Measurements from ENCODE around the gene MBD4. TPM values are rescaled to one million over a fixed set of nuclear protein-coding genes. Genes with fewer than 3 reads are reported as not detected.

MBD4 gene
- total RNA-seq, 1 experiment from 2014 or later, result 15.7 TPM

DNA sequence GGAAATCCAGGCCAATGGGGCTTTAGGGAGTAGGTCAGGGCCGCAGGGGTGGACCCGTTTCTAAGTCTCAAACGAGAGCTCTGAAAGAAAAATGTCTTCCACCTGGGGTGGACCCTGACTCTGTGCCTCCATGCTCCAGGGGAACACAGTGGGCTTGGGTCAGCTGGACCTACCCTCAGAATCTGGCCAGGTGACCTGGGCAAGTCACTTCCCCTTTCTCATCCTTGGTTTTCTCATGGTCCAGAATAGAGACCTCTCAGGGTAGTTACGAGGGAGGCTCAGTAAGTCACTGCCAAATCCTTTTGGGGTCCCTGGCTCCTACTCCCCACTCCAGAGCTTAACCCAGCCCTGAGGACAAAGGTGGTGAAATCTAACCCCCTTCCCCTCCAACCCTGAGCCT is 37.1 kb downstream of the MBD4 start:
- Histone ChIP-seq H3K4me2 (ENCODE audit: low read length) (no peak overlapping the region), H3K36me3 (ENCODE audit: control insufficient read depth in 1 of 2, insufficient read depth in 2 of 2, low read length in 2 of 2) (no peaks in the 10 kb centered on the region), H4K20me1 (ENCODE audit: insufficient read depth) (0 out of 2 replicates have a peak, but pooled peaks cover 1% of the 10 kb centered on the region), H3K4me3 (replicated peaks in 1 of 2; ENCODE audit: low read depth in 1 of 2, low read length in 2 of 2) (no peak overlapping the region), H3K27me3 (ENCODE audit: insufficient read depth, low read length) (no peaks in the 10 kb centered on the region), H2AFZ (ENCODE audit: low read depth, low read length, poor library complexity, severe bottlenecking) (no peak overlapping the region), H3K9me3 (ENCODE audit: control insufficient read depth in 1 of 2, insufficient read depth in 1 of 2, low read depth in 1 of 2, low read length in 2 of 2) (no peaks in the 10 kb centered on the region), H3K27ac (ENCODE audit: low read depth, low read length) (no peak overlapping the region), H3K4me1 (ENCODE audit: control insufficient read depth in 1 of 2, insufficient read depth in 2 of 2, low read length in 2 of 2) (peaks cover 5 to 16% of the 10 kb centered on the region in 2 experiments; a peak in 3 of 4 replicates), H3K79me2 (ENCODE audit: insufficient read depth, low read length) (peaks cover 17% of the 10 kb centered on the region), H3K9ac (ENCODE audit: low read length) (no peak overlapping the region), H3K9me2 (ENCODE audit: insufficient read depth) (no peaks in the 10 kb centered on the region)
- no peak for TF ChIP-seq RAD21 (IDR thresholded peaks at IDR 0.05; ENCODE audit: low read depth)
- no peak for TF ChIP-seq EGR1 (IDR thresholded peaks at IDR 0.05; ENCODE audit: low read depth)
- no peak for TF ChIP-seq POLR2A (IDR thresholded peaks at IDR 0.05; ENCODE audit: borderline replicate concordance, extremely low read depth, insufficient read depth, insufficient read length)
- TF ChIP-seq JUND (IDR thresholded peaks at IDR 0.05), result no peak
- TF ChIP-seq, protein P1, sequence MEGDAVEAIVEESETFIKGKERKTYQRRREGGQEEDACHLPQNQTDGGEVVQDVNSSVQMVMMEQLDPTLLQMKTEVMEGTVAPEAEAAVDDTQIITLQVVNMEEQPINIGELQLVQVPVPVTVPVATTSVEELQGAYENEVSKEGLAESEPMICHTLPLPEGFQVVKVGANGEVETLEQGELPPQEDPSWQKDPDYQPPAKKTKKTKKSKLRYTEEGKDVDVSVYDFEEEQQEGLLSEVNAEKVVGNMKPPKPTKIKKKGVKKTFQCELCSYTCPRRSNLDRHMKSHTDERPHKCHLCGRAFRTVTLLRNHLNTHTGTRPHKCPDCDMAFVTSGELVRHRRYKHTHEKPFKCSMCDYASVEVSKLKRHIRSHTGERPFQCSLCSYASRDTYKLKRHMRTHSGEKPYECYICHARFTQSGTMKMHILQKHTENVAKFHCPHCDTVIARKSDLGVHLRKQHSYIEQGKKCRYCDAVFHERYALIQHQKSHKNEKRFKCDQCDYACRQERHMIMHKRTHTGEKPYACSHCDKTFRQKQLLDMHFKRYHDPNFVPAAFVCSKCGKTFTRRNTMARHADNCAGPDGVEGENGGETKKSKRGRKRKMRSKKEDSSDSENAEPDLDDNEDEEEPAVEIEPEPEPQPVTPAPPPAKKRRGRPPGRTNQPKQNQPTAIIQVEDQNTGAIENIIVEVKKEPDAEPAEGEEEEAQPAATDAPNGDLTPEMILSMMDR (IDR thresholded peaks at IDR 0.05 in 2 of 3, conservative IDR thresholded peaks at IDR 0.05 in 1 of 3; ENCODE audit: borderline replicate concordance in 1 of 3, insufficient read depth in 1 of 3, low read depth in 2 of 3, low read length in 2 of 3), result no peak
- no peak for TF ChIP-seq CEBPB (IDR thresholded peaks at IDR 0.05; ENCODE audit: low read depth)
- no peak for TF ChIP-seq POLR2AphosphoS5 (IDR thresholded peaks at IDR 0.05; ENCODE audit: low read depth, low read length)
- POLR2A ChIA-PET, result no interaction called here
- BruUV-seq (replicated peaks), result no TSS peak
- ATAC-seq (no peak), DNase-seq (ENCODE audit: low read depth, low spot score) (no peak)
- RAD21 ChIA-PET (ENCODE audit: low non-redundant PET in 1 of 2, low total read pairs in 2 of 2, uncharacterized antibody in 2 of 2, unreplicated experiment in 2 of 2), result no interaction called here
- intact Hi-C loops (cut with micrococcal nuclease), result no loop called here
- CTCF ChIA-PET, result no interaction called here

GRCh38 chr3:129402210-129402609 is 37.5 kb downstream of the MBD4 start:
- BruUV-seq (replicated peaks), result no TSS peak
- ChIA-PET CTCF (no interaction called here), RAD21 (ENCODE audit: low non-redundant PET in 1 of 2, low total read pairs in 2 of 2, uncharacterized antibody in 2 of 2, unreplicated experiment in 2 of 2) (no interaction called here), POLR2A (no interaction called here)
- Histone ChIP-seq H3K4me1 (ENCODE audit: control insufficient read depth in 1 of 2, insufficient read depth in 2 of 2, low read length in 2 of 2) (peaks cover 5 to 19% of the 10 kb centered on the region in 2 experiments; a peak in 3 of 4 replicates), H3K4me2 (ENCODE audit: low read length) (no peak overlapping the region), H4K20me1 (ENCODE audit: insufficient read depth) (0 out of 2 replicates have a peak, but pooled peaks cover 5% of the 10 kb centered on the region), H3K27me3 (ENCODE audit: insufficient read depth, low read length) (no peaks in the 10 kb centered on the region), H3K79me2 (ENCODE audit: insufficient read depth, low read length) (peaks cover 21% of the 10 kb centered on the region), H3K27ac (ENCODE audit: low read depth, low read length) (no peak overlapping the region), H3K9me2 (ENCODE audit: insufficient read depth) (no peaks in the 10 kb centered on the region), H3K9ac (ENCODE audit: low read length) (no peak overlapping the region), H3K9me3 (ENCODE audit: control insufficient read depth in 1 of 2, insufficient read depth in 1 of 2, low read depth in 1 of 2, low read length in 2 of 2) (no peaks in the 10 kb centered on the region), H3K36me3 (ENCODE audit: control insufficient read depth in 1 of 2, insufficient read depth in 2 of 2, low read length in 2 of 2) (peaks cover 0 to 3% of the 10 kb centered on the region in 2 experiments; a peak in 1 of 4 replicates), H2AFZ (ENCODE audit: low read depth, low read length, poor library complexity, severe bottlenecking) (no peak overlapping the region), H3K4me3 (replicated peaks in 1 of 2; ENCODE audit: low read depth in 1 of 2, low read length in 2 of 2) (no peak overlapping the region)
- DNase-seq (ENCODE audit: low read depth, low spot score) (no peak), ATAC-seq (no peak)
- intact Hi-C loops (cut with micrococcal nuclease), result no loop called here
- TF ChIP-seq JUND (IDR thresholded peaks at IDR 0.05) (no peak), EGR1 (IDR thresholded peaks at IDR 0.05; ENCODE audit: low read depth) (no peak), ATF3 (IDR thresholded peaks at IDR 0.05) (no peak), MAX (IDR thresholded peaks at IDR 0.05) (no peak), ELF1 (IDR thresholded peaks at IDR 0.05; ENCODE audit: borderline replicate concordance, low read depth) (no peak), EZH2 (IDR thresholded peaks at IDR 0.05) (no peak), ZNF274 (IDR thresholded peaks at IDR 0.05; ENCODE audit: low read depth, low read length) (no peak), RAD21 (IDR thresholded peaks at IDR 0.05; ENCODE audit: low read depth) (no peak)
- TF ChIP-seq, protein P2, sequence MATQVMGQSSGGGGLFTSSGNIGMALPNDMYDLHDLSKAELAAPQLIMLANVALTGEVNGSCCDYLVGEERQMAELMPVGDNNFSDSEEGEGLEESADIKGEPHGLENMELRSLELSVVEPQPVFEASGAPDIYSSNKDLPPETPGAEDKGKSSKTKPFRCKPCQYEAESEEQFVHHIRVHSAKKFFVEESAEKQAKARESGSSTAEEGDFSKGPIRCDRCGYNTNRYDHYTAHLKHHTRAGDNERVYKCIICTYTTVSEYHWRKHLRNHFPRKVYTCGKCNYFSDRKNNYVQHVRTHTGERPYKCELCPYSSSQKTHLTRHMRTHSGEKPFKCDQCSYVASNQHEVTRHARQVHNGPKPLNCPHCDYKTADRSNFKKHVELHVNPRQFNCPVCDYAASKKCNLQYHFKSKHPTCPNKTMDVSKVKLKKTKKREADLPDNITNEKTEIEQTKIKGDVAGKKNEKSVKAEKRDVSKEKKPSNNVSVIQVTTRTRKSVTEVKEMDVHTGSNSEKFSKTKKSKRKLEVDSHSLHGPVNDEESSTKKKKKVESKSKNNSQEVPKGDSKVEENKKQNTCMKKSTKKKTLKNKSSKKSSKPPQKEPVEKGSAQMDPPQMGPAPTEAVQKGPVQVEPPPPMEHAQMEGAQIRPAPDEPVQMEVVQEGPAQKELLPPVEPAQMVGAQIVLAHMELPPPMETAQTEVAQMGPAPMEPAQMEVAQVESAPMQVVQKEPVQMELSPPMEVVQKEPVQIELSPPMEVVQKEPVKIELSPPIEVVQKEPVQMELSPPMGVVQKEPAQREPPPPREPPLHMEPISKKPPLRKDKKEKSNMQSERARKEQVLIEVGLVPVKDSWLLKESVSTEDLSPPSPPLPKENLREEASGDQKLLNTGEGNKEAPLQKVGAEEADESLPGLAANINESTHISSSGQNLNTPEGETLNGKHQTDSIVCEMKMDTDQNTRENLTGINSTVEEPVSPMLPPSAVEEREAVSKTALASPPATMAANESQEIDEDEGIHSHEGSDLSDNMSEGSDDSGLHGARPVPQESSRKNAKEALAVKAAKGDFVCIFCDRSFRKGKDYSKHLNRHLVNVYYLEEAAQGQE (IDR thresholded peaks at IDR 0.05; ENCODE audit: low read depth), result no peak

All from HCT116 (cell line).